Endothelial cell (in vitro differentiated cells): ENCODE measurements around the gene GLOD4. TPM values are rescaled to one million over a fixed set of nuclear protein-coding genes. Genes with fewer than 3 reads are reported as not detected.

Experiments used
- DNase-seq: peaks from one replicate; pipeline ENCODE4 v3.0.0; 2021; ENCODE audit warnings: low spot score
- H3K27ac Mint-ChIP-seq: one replicate; pipeline ENCODE4 v1.8.0; 2021; ENCODE audit warnings: mixed read lengths, inconsistent platforms; ENCODE audit not compliant: unreplicated experiment
- H3K27me3 Mint-ChIP-seq: one replicate; pipeline ENCODE4 v1.8.0; 2021; ENCODE audit warnings: mild to moderate bottlenecking, moderate library complexity, mixed read lengths, inconsistent platforms; ENCODE audit not compliant: unreplicated experiment
- H3K36me3 Mint-ChIP-seq: one replicate; pipeline ENCODE4 v1.8.0; 2021; ENCODE audit warnings: mild to moderate bottlenecking, low read depth, mixed read lengths, inconsistent platforms; ENCODE audit not compliant: unreplicated experiment
- H3K4me1 Mint-ChIP-seq: one replicate; pipeline ENCODE4 v1.8.0; 2021; ENCODE audit warnings: mild to moderate bottlenecking, mixed read lengths, inconsistent platforms; ENCODE audit not compliant: unreplicated experiment
- H3K4me3 Mint-ChIP-seq: one replicate; pipeline ENCODE4 v1.8.0; 2021; ENCODE audit warnings: mild to moderate bottlenecking, mixed read lengths, inconsistent platforms; ENCODE audit not compliant: unreplicated experiment
- H3K9me3 Mint-ChIP-seq: one replicate; pipeline ENCODE4 v1.8.0; 2021; ENCODE audit warnings: mixed read lengths, inconsistent platforms; ENCODE audit not compliant: unreplicated experiment
- total RNA-seq: library from RNA; stranded (reverse); fragmentation: NEBNext Ultra II Directional; extraction: Animal tissue kit (Norgen Biotek cat#: 25700); gene quantifications from one replicate; pipeline ENCODE4 v1.2.1, GENCODE V29; 2021; ENCODE audit not compliant: unreplicated experiment
- TF ChIP-seq, protein P1 (sequence below): fragments of 200-600 bp; sonication (generic); IDR thresholded peaks from one replicate; pipeline ENCODE4 v1.5.0; 2021; ENCODE audit warnings: antibody characterized with exemption; ENCODE audit not compliant: unreplicated experiment

Gene GLOD4
- total RNA-seq, 1 donor from 2014 or later: 93.9 TPM

DNA sequence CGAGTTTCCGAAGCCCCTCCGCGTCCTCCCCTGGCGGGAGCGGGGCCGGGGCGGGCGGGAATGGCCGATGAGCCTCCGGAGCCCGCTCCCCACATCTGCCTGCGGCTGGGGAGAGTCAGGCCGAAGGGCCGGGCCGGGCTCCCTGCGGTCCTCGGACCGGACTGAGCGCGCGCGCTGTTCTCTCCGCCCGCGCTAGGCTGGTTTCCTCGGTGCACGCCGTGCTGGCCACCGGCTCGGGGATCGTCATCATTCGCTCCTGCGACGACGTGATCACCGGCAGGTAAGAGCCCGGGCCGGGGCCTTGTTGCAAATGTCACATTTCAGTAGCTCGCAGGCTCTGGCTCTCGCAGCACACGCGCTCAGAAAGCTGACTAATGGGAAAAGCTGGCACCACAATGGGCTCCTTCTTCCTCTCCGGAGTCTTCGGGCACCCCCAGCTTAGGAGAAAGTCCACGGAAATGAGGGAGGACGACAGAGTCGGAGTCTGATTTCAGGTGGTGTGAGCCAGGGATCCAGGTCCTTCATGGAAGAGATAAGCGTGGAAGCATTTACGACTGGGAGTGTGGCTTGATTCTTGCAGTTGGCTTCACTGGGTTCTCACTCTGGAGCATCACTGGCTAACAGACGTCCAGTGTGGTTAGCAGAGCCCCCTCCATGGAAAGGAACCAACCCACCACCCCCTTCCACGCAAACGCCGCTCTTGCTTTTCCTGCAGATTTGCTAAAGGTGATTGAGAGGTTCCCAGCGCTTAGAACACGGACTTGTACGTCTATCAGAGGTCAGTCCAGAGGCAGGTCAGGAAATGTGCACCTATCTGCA is 49.0 kb downstream of the GLOD4 start:
- peaks cover 15% of the 10 kb centered on the region for H3K4me1 Mint-ChIP-seq
- H3K27ac Mint-ChIP-seq: peak overlapping the region; percentile 68
- TF ChIP-seq, protein P1, sequence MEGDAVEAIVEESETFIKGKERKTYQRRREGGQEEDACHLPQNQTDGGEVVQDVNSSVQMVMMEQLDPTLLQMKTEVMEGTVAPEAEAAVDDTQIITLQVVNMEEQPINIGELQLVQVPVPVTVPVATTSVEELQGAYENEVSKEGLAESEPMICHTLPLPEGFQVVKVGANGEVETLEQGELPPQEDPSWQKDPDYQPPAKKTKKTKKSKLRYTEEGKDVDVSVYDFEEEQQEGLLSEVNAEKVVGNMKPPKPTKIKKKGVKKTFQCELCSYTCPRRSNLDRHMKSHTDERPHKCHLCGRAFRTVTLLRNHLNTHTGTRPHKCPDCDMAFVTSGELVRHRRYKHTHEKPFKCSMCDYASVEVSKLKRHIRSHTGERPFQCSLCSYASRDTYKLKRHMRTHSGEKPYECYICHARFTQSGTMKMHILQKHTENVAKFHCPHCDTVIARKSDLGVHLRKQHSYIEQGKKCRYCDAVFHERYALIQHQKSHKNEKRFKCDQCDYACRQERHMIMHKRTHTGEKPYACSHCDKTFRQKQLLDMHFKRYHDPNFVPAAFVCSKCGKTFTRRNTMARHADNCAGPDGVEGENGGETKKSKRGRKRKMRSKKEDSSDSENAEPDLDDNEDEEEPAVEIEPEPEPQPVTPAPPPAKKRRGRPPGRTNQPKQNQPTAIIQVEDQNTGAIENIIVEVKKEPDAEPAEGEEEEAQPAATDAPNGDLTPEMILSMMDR: no peak
- peaks cover 4% of the 10 kb centered on the region for H3K36me3 Mint-ChIP-seq
- H3K27me3 Mint-ChIP-seq: peaks cover 7% of the 10 kb centered on the region
- DNase-seq: no peak
- no peaks in the 10 kb centered on the region for H3K9me3 Mint-ChIP-seq
- peak overlapping the region; percentile 90 for H3K4me3 Mint-ChIP-seq

DNA sequence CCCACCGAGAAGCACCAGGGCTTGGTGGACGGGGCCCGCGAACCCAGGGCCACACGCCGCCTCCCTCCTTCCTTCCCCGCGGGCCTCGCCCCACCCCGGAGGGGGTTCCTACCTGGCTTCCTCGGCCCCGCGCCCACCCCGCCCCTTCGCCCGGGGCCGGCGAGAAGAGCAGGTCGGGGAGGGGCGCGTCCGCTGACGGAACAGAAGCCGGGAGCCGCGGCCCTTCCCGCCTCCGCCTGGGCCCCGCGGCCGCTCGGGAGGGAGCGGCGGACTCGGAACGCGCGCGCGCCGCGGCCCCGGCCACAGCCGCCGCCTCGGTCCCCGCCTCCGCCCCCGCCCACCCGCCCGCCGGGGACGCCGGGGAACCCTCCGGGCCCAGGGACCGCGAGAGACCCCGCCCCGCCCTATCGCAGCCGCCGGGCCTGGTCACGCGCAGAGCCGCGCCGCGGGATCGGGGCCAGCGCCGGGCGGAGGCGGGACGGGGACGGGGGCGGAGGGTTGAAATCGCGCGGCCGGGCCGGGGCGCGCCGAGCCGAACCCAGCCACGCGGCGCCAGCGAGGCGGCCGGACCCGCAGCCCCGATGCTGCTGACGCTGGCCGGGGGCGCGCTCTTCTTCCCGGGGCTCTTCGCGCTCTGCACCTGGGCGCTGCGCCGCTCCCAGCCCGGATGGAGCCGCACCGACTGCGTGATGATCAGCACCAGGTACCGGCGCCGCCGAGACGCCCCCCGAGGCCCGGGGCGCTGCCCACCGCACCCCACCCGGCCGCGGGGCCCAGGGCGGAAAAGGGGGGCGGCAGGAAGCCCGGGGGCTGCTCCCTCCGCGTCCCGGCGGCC is 49.8 kb downstream of the GLOD4 start, which contains the start of gene TLCD3A:
Gene TLCD3A (plus strand): TSS at position 530 of the 835 bp plus-strand sequence. CDS start 52 bp downstream, at position 582.
- H3K27me3 Mint-ChIP-seq: peaks cover 7% of the 10 kb centered on the region
- peak; percentile 63 for DNase-seq
- peaks cover 15% of the 10 kb centered on the region for H3K4me1 Mint-ChIP-seq
- H3K9me3 Mint-ChIP-seq: no peaks in the 10 kb centered on the region
- H3K36me3 Mint-ChIP-seq: peaks cover 4% of the 10 kb centered on the region
- H3K27ac Mint-ChIP-seq: peak within 1 kb of the TSS; percentile 68
- peak within 1 kb of the TSS; percentile 90 for H3K4me3 Mint-ChIP-seq
- TF ChIP-seq, protein P1: no peak

DNA sequence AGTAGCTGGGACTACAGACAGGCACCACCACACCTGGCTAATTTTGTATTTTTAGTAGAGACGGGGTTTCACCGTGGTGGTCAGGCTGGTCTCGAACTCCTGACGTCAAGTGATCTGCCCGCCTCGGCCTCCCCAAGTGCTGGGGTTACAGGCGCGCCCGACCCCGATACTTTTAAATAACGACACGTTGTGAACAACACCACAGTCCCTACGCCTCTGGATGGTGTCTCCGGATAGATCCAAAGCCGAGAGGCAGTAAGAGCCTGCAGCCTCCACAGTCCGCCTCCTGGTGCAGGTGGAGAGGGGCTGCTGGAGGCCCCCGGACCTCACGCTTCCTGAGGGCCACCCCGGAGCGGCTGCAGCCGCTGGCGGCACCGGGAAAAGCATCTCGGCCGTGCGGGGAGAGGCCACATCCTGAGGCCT is 50.4 kb downstream of the GLOD4 start:
- Mint-ChIP-seq H3K4me3 (peak overlapping the region; percentile 83), H3K36me3 (peaks cover 4% of the 10 kb centered on the region), H3K4me1 (peaks cover 15% of the 10 kb centered on the region), H3K27me3 (peaks cover 9% of the 10 kb centered on the region), H3K27ac (no peak overlapping the region), H3K9me3 (no peaks in the 10 kb centered on the region)
- DNase-seq: no peak
- TF ChIP-seq, protein P1: no peak

- peaks cover 12% of the 10 kb centered on the region for H3K4me1 Mint-ChIP-seq
- no peaks in the 10 kb centered on the region for H3K9me3 Mint-ChIP-seq
- H3K27me3 Mint-ChIP-seq: peaks cover 9% of the 10 kb centered on the region
- no peaks in the 10 kb centered on the region for H3K36me3 Mint-ChIP-seq
- H3K27ac Mint-ChIP-seq: no peak overlapping the region
- DNase-seq: no peak
- TF ChIP-seq, protein P1: no peak
- no peak overlapping the region for H3K4me3 Mint-ChIP-seq
Observed at GRCh38 chr17:728911-729310, 53.2 kb downstream of the GLOD4 start.
